OCI-LY3 (cell line): ENCODE results near the gene ELAVL4.

Experiments used
- EZH2phosphoT487 ChIP-seq: fragments of 200-600 bp; shearing (Covaris generic); IDR thresholded peaks from 2 replicates; pipeline ENCODE4 v1.6.1; 2018; ENCODE audit warnings: antibody characterized with exemption, mixed run types, low read depth
- TF ChIP-seq, protein P1 (sequence below): fragments of 200-600, 300-600 bp; sonication (generic); IDR thresholded peaks from 2 replicates; pipeline ENCODE4 v1.5.1; 2014; ENCODE audit warnings: antibody characterized with exemption, low read length, low read depth

DNA sequence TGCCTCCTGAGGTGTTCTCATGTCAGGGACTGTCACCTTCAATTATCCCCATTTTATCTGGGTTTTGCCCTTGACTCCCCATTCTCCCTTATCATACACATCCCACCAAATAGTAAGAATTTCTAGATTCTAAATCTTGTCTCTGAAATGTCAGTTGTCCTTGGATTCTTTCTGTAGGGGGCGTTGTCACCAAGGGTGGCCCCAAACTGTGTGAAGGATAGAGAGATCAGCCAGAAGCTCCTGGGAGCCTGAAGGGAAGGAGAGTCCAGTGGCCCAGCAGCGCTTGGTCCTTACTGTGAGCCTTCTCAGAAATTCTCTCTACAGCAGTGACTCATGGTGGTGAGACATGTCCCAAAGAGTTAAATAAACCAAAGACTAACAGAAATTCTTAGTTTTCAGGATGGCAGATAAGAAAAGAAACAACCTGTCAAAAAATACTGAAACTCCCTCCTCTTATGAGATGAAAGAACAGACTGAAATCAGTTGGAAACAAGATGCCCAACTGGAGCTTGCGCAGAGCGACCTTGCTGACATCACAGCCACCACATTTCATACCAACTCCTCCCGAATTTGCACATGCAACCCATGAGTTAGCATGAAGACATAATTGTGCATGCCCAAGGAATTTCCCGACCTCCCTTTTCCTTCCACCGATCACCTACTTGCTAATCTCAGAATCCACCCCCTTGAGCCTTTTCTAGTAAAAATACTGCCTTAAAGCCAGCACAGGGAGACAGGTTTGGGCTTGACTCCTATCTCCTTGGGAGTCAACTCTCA lies 109.8 kb downstream of the ELAVL4 start:
- TF ChIP-seq, protein P1, sequence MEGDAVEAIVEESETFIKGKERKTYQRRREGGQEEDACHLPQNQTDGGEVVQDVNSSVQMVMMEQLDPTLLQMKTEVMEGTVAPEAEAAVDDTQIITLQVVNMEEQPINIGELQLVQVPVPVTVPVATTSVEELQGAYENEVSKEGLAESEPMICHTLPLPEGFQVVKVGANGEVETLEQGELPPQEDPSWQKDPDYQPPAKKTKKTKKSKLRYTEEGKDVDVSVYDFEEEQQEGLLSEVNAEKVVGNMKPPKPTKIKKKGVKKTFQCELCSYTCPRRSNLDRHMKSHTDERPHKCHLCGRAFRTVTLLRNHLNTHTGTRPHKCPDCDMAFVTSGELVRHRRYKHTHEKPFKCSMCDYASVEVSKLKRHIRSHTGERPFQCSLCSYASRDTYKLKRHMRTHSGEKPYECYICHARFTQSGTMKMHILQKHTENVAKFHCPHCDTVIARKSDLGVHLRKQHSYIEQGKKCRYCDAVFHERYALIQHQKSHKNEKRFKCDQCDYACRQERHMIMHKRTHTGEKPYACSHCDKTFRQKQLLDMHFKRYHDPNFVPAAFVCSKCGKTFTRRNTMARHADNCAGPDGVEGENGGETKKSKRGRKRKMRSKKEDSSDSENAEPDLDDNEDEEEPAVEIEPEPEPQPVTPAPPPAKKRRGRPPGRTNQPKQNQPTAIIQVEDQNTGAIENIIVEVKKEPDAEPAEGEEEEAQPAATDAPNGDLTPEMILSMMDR = no peak
- TF ChIP-seq EZH2phosphoT487 = no peak
